Ovary (tissue), 3 donors: ENCODE data around the gene PPP4R3B.

Source experiments
- EP300 ChIP-seq: sonication (generic); formaldehyde crosslinking; IDR thresholded peaks from one replicate; pipeline ENCODE4 v1.6.1; 2017; ENCODE audit warnings: antibody characterized with exemption
- POLR2A ChIP-seq: fragments of 450-650 bp; IDR thresholded peaks from one replicate; pipeline ENCODE4 v1.6.1; 2017; ENCODE audit warnings: antibody characterized with exemption, mild to moderate bottlenecking, moderate library complexity
- TF ChIP-seq, protein P1 (sequence below), 3 donors: fragments of 450-650 bp in 2 of 3; fragments of 200-600 bp in 1 of 3; IDR thresholded peaks; one replicate each; pipeline versions ENCODE4 v1.5.1 to v1.8.0; 2016 to 2022; ENCODE audit warnings: antibody characterized with exemption in 3 of 3, mild to moderate bottlenecking in 1 of 3
- donor health status: DM: no; HTN: no; CAD: no.

DNA sequence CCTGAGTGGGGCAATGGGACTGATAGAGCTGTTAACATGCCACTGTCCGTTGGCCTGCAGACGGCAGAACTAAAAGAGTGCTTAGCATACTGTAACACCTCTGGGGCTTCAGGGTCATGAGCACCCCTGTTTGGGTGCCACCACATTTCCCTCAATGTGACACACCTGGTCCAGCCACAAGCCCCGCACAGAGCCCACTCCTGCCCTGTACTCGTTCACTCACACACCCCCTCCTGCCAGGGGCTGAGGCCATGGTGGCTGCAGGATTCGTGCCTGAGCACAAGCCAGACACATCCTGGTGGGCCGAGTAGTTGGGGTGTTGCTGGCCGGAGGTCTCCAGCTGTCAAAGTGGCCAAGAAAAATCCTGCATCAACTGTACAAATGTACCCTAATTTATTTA, 4.4 kb upstream of the PPP4R3B start:
- TF ChIP-seq, protein P1, sequence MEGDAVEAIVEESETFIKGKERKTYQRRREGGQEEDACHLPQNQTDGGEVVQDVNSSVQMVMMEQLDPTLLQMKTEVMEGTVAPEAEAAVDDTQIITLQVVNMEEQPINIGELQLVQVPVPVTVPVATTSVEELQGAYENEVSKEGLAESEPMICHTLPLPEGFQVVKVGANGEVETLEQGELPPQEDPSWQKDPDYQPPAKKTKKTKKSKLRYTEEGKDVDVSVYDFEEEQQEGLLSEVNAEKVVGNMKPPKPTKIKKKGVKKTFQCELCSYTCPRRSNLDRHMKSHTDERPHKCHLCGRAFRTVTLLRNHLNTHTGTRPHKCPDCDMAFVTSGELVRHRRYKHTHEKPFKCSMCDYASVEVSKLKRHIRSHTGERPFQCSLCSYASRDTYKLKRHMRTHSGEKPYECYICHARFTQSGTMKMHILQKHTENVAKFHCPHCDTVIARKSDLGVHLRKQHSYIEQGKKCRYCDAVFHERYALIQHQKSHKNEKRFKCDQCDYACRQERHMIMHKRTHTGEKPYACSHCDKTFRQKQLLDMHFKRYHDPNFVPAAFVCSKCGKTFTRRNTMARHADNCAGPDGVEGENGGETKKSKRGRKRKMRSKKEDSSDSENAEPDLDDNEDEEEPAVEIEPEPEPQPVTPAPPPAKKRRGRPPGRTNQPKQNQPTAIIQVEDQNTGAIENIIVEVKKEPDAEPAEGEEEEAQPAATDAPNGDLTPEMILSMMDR (IDR thresholded peaks at IDR 0.05): no peak
- no peak for TF ChIP-seq POLR2A
- TF ChIP-seq EP300: no peak
